HG03460 (cell line): Measurements from ENCODE around the gene PPP1R9A.
A peak's percentile ranks its signal among the peaks of the same experiment; 100 is the strongest.

ENCODE experiments used
- ATAC-seq: cut with Tn5 transposase; IDR thresholded peaks from one replicate; pipeline ENCODE4 v1.9.1; 2021; ENCODE audit not compliant: unreplicated experiment

The PPP1R9A gene

GRCh38 chr7:95309951-95310350 is 402.6 kb downstream of the PPP1R9A start:
- ATAC-seq, result no peak

DNA sequence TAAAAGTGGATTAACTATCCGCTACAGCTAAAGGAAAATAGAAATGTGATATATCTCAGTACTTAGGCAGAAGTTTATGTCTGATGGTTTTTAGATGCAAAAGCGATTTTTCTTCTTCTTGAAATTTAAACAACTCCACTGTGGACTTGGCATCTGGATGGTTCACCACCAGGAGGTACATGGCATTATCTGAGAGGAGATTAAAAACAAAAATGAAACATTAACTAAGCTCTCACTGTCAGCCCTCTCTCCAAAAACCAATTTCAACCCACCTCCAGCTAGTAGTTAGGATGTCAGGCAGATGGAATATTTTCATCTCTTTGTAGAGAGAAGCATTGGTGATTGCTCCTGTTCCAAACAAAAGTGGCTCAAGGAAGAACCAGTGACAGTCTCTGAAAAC is 404.0 kb downstream of the PPP1R9A start:
- no peak for ATAC-seq

DNA sequence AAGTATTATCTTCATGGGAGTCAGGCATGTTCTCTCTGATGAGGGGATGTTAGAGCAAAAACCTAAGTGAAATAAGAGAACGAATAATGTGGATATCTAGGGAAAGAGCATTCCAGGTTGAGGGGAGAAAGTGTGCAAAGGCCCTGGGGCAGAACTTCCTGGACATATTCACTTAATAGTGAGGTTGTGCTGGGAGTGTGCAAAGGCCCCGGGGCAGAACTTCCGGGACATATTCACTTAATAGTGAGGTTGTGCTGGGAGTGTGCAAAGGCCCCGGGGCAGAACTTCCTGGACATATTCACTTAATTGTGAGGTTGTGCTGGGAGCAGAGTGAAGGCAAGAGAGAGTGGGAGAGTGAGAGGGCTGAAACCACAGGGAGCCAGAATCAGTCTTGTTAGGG is 405.2 kb downstream of the PPP1R9A start:
- ATAC-seq, result no peak

- ATAC-seq, result no peak
These were observed 409.2 kb downstream of the PPP1R9A start for GRCh38 chr7:95316588-95316987.

GRCh38 chr7:95317546-95317945 is 410.2 kb downstream of the PPP1R9A start:
- no peak for ATAC-seq

DNA sequence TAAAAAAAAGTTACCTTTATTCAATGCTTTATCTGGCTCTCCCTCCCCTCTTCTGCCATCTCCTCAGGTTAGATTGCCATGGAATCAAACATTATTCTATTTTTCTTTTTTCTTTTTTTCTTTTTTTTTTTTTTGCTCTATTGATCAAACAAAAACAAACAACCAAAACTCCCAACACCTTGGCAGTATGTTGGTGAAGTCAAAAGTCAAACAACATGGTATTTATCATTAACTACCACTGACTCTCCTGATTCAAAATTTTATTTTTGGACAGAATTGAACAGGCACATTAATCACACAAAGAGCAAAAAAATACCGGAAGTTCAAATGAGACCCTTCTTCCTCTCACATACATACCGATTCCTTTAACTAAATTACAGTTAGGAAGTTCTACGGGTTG is 410.6 kb downstream of the PPP1R9A start:
- ATAC-seq, result no peak

DNA sequence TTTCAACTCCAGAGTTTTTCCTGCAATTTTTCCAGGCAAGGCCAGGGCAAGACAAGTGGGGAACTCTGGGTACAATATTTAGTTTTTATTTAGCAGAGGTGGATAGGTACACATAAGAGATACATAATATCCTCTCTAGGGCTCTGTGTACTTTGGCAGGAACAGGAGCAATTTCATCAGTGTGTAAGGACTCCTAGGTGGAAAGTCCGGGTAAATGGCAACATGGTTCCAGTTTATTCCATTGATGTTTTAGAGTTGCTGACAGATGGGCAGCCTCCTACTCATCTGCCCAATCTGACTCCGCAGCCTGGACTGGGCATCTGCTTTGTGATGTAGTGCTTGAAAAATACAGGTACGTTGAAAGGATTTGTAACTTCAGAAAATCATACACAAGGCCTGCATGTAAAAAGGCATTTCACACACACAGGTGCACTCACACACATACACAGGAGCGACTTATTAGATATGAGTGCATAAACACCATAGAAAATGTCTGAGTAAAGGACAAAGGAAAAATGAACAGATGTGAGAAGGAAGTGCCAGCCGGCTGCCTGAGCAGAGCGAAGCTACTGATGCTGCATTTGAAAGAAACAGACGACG is 411.2 kb downstream of the PPP1R9A start:
- ATAC-seq, result no peak

GRCh38 chr7:95319570-95319969 is 412.2 kb downstream of the PPP1R9A start:
- ATAC-seq, result no peak

GRCh38 chr7:95320651-95321050 is 413.3 kb downstream of the PPP1R9A start:
- ATAC-seq, result no peak

DNA sequence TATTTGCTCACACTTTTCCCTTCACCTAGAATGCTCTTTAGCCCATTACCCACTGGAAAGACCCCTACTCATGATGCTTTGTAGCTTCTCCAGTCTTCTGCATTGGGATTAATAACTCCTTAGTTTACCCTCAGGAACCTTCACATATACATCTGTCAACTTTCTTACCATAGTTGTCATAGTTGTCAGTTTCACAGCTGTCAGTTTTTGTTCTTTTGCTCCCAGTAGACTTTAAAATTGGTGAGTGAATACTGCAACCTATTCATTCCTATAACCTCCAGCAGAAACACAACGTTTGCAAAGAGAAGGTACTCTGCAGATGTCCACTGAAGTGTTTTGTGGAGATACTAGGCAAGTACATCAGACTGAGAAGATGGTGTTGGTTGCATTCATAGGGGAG is 414.3 kb downstream of the PPP1R9A start:
- no peak for ATAC-seq

GRCh38 chr7:95322396-95322795 is 415.0 kb downstream of the PPP1R9A start:
- no peak for ATAC-seq

GRCh38 chr7:95322854-95323253 is 415.5 kb downstream of the PPP1R9A start:
- ATAC-seq, result no peak

DNA sequence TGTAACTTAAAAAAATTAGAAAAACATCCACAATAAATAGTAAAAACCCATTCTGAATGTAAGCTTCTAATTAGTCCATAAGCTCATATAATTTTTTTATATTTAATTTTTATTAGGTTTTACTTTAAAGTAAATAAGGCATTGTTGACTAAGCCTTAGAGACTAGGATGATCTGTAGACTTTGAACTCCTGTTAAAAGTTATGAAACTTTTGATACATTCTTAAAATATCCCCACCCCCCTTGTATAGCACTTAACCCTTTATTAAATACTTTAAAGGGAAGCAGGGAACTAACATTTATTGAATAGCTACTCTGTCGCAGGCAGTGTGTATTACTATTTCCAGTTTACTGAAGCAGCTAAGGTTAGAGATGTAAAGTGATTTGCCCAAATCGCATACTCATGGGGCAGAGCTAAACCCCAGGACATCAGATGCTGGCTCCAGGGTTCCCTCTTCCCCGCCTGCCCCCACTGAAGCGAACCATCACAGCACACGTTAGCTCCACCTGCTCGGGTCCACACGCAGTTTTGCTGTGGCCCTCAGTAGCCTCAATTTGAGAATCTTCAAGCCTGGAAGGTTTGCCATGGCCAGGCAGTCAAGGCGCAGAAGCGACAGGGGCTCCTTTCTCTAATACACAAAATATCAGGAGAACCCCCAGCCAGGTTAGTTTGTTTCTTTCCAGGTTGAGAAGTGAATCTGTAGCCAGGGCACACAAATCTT is 416.2 kb downstream of the PPP1R9A start:
- no peak for ATAC-seq

DNA sequence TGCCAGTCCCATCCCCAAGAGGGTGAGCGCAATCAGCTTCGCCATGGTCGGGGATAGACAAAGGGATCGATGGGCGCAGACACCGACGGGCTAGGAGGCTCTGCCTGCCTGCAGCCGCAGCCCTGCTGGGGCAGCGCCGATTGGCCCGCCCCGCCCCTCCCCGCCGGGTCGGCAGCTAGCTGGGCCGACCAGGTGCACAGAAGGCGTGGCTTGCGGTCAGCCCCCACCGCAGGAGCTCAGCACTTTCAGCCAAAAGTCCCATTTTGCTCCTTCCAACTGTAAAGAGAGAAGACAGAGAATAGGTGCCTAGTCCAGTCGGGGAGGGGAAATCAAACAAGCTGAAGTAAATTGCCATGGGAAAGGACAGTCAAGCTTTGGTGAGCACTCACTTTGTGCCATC is 417.0 kb downstream of the PPP1R9A start, which contains the start of gene PON1:
Gene PON1 (minus strand): TSS at position 102 of the 400 bp plus-strand sequence. CDS start 57 bp downstream, at position 45.
- no peak for ATAC-seq

DNA sequence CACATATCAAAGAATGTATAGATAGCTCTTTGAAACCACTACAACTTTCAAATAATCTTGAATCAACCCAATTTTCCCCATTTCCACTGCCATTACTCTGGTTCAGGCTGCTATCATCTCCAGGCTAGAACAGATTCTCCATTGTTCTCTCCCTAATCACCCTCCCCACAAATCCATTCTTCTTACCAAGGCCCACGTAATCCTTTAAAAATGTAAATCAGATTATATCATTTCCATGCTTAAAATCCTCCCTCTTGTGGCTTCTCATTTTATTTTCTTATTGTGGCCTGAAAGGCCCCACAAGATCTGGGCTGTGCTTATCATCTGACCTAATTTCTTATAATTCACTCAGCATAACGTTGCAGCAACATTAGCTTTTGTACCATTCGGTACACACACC is 420.0 kb downstream of the PPP1R9A start:
- no peak for ATAC-seq

DNA sequence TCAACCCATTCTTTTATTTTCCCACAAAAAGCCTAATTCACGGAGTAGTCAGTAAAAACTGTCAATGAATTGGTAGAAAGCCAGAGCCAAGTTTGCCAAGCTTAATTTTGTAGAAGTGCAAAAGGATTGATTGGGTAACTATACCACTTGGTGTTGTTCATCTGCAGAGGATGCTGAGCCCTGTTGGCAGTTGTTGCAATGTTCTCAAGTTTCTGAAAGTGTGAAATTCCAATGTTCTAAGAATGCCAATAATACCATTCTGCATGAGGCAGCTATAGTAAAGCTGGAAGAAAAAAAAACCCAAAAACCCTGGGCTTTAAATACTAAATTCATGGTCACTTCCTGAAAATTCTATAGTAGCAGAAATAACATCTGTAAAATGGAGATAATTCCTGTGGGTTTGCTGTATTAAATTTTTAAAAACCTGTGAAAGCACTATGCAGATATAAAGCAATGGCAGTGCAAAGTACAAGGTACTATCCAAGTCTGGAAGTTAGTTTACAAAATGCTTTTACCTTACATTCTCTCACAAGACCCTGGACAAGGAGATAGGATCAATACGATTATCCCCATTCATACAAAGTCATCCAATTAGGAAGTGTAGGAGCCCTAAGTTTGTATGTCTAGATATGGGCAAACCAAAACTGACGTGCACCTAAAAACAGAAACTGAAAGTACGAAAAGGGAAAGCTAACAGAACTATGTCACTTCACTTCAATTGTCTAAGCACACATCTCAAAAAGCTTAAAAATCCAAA is 423.0 kb downstream of the PPP1R9A start:
- peak; percentile 97 for ATAC-seq

DNA sequence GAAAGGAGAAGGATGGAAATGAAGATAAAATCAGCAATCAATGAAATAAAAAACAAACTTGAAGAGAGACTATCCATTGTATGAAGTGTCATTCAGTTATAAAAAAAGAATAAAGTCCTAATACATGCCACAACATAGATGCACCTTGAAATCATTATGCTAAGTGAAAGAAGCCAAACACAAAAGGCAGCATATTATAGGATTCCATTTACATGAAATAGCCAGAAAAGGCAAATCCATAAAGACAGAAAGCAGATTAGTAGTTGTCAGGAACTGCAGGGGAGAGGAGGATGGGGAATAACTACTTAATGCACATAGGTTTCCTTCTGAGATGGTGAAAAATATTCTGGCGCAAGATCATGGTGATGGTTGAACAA is 423.6 kb downstream of the PPP1R9A start:
- ATAC-seq, result peak; percentile 30

DNA sequence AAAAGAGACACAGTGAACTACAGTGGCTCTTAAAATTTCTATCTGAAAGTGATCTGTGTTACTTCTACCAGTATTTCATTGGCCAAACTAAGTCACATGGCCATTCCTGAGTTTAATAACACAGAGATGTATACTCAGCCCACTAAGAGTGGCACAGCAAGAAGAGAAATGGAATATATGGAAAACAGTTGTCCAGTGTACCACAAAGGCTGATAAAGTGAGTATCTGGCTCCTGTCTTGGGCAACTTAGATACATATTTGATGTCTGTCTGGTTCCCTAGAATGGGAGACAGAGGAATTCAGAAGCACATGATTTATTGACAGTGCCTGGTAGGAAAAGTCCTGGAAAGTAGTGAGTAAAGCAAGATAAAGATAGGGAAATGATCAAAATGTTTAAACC is 427.1 kb downstream of the PPP1R9A start:
- ATAC-seq, result no peak

DNA sequence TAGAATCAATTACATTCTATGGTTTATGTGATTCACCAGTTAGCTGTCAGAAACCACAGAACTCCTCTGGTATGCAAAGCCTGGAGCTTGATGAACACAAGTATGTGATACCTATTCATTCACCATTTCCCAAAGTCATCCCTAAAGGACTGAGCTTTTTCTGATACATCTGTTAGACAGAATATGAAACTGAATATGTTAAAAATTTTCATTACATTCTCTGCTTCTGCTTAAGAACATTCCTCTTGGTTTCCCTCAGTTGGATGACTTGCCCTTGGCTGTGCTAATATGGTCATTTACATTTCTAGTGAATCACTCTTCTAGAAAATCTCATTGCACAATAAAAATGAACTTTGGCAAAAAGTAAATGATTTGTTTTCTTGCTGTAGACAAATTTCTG is 427.7 kb downstream of the PPP1R9A start:
- no peak for ATAC-seq

DNA sequence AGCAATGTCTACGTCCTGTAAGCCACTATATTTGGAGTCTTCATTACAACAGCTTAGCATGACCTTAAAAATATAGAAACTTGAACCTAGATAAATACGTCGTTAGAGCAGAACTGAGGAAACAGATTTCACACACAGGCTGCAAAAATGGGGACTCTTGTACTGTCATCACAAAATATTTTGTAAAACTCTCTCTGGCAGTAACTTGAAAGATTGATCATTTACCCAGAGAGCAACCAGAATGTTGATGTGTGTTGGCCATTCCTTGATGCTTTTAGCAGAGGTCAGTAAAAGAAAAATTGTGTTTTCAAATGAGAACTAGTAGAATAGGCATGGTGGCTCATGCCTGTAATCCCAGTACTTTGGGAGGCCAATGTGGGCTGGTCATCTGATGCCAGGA is 431.4 kb downstream of the PPP1R9A start:
- ATAC-seq, result no peak

DNA sequence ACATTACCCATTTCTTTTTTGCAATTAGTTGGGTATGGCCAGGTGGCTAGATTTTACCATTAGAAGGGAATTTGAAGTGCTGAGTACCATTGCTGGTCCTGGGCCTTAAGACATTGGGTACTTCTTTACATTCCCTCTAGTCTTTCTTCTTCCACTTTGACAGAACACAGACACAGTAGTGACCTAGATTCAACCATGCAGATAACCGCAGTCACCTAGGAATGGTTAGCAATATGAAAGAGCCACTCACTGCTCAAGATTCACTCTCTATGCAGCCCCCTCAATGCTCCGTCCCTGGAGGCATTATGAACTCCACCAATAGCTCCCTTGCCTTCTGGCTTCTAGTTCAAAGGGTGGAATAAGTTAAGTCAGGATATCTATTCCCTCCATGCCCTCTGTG is 433.1 kb downstream of the PPP1R9A start:
- ATAC-seq, result no peak

GRCh38 chr7:95342029-95342428 is 434.6 kb downstream of the PPP1R9A start:
- no peak for ATAC-seq
